ENCODE results near the gene KRT27.

DNA sequence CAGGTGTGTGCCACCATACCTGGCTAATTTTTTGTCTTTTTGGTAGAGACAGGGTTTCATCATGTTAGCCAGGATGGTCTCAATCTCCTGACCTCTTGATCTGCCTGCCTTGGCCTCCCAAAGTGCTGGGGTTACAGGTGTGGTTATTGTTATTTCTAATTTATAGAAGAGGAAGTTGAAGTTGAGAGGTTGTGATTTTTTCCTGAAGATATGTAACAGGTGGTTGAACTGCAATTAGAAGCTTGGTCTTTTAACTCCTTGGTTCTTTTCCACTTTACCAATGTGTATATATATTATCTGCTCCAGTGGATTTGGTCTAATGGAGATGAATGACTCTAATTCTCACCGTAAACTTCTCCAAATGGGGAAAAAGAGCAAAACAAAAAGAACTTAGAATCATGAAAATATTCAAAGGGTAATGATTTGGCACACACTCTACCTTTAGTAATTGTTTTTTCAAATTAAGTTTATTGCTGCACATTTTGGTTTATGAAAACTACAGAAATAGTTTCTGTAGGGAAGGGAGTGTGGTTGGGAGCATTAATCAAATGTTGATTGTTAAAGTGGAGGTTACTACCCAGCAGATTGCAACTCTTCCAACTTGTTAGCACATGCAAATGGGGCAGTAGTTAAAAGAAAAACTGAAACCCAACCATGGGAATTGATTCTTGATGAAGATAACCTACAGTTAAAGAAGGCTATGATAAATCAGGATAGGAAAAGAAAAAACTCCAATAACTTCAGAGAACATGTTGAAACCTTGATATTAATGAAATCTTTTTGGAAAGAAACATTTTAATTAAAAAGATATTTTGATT, 41.9 kb upstream of the KRT27 start:
- TF ChIP-seq, protein P1, sequence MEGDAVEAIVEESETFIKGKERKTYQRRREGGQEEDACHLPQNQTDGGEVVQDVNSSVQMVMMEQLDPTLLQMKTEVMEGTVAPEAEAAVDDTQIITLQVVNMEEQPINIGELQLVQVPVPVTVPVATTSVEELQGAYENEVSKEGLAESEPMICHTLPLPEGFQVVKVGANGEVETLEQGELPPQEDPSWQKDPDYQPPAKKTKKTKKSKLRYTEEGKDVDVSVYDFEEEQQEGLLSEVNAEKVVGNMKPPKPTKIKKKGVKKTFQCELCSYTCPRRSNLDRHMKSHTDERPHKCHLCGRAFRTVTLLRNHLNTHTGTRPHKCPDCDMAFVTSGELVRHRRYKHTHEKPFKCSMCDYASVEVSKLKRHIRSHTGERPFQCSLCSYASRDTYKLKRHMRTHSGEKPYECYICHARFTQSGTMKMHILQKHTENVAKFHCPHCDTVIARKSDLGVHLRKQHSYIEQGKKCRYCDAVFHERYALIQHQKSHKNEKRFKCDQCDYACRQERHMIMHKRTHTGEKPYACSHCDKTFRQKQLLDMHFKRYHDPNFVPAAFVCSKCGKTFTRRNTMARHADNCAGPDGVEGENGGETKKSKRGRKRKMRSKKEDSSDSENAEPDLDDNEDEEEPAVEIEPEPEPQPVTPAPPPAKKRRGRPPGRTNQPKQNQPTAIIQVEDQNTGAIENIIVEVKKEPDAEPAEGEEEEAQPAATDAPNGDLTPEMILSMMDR (IDR thresholded peaks at IDR 0.05) = no peak
- no peak for TF ChIP-seq POLR2A (IDR thresholded peaks at IDR 0.05)

All from right lobe of liver (tissue), 4 donors.